Right lobe of liver (tissue), 6 donors: ENCODE data around the gene CHI3L2. TPM values are rescaled to one million over a fixed set of nuclear protein-coding genes. Genes with fewer than 3 reads are reported as not detected.
A peak's percentile ranks its signal among the peaks of the same experiment; 100 is the strongest.

ENCODE experiments used
- ATAC-seq, 4 donors: fragments of 200-7000 bp; cut with Tn5 transposase; one replicate each; pipeline ENCODE4 v1.9.1; 2020; ENCODE audit warnings: mild to moderate bottlenecking in 4 of 4, moderate library complexity in 4 of 4
- DNase-seq, 3 donors: peaks; one replicate each; pipeline ENCODE4 v3.0.0-alpha.2; 2020
- H3K27ac ChIP-seq, 3 donors: fragments of 200-600 bp; one replicate each; pipeline ENCODE4 v1.8.0; 2022
- H3K27me3 ChIP-seq, 2 donors: fragments of 200-600 bp; one replicate each; pipeline ENCODE4 v1.8.0; 2022
- H3K36me3 ChIP-seq, 4 donors: fragments of 200-600 bp; sonication (generic) in 1 of 4; one replicate each; pipeline versions ENCODE4 v1.5.1 to v1.8.0; 2017 to 2022; ENCODE audit warnings: control low read depth in 1 of 4
- H3K4me1 ChIP-seq, 4 donors: fragments of 200-600 bp; sonication (generic) in 1 of 4; one replicate each; pipeline versions ENCODE4 v1.5.1 to v1.8.0; 2017 to 2022; ENCODE audit warnings: control low read depth in 1 of 4
- H3K4me3 ChIP-seq, 3 donors: fragments of 200-600 bp; one replicate each; pipeline ENCODE4 v1.8.0; 2022
- H3K9me3 ChIP-seq, 4 donors: fragments of 200-600 bp; sonication (generic) in 1 of 4; one replicate each; pipeline versions ENCODE4 v1.5.1 to v1.8.0; 2017 to 2022; ENCODE audit warnings: control low read depth in 1 of 4
- POLR2A ChIP-seq: fragments of 450-650 bp; IDR thresholded peaks from one replicate; pipeline ENCODE4 v1.6.1; 2017; ENCODE audit warnings: antibody characterized with exemption, mild to moderate bottlenecking
- WGBS: methylation state at CpG from one replicate; pipeline ENCODE4 v1.1.6; 2018; ENCODE audit warnings: low coverage, low lambda C conversion rate; ENCODE audit not compliant: insufficient coverage; ENCODE audit errors: missing lambda C conversion rate; 5-methylcytosine and 5-hydroxymethylcytosine counted together
- intact Hi-C, 2 donors: fragments of 100-400 bp; cut with DNase I; formaldehyde crosslinking; loops; one replicate each; pipeline versions ENCODE4 v1.11.2 to v1.14.1; 2022
- total RNA-seq, 6 experiments: library from RNA; depleted of rRNA in 2 of 6; stranded (reverse); fragments of >200 nt in 2 of 6; fragmentation: NEBNext Ultra II Directional in 3 of 6; extraction: Animal tissue kit (Norgen Biotek cat#: 25700) in 3 of 6; gene quantifications; one replicate each; pipeline versions ENCODE4 v1.1.0 to v1.2.4, GENCODE V29; 2016 to 2023
- TF ChIP-seq, protein P1 (sequence below), 4 donors: fragments of 200-600 bp in 3 of 4; fragments of 450-650 bp in 1 of 4; IDR thresholded peaks; one replicate each; pipeline versions ENCODE4 v1.5.1 to v1.8.0; 2016 to 2022; ENCODE audit warnings: antibody characterized with exemption in 4 of 4, mild to moderate bottlenecking in 2 of 4
- donor health status: DM: no; HTN: yes; CAD: no.
- donor health status: DM: no; HTN: no; CAD: no.
- donor health status: DM: no; HTN: no; CAD: no.
- donor health status: DM: no; HTN: yes; CAD: no.
- donor health status: DM: no; HTN: yes; CAD: no.

The CHI3L2 gene
- total RNA-seq, 6 experiments from 2014 or later = 0.15 to 0.58 (median 0.26) TPM; not detected in 1

DNA sequence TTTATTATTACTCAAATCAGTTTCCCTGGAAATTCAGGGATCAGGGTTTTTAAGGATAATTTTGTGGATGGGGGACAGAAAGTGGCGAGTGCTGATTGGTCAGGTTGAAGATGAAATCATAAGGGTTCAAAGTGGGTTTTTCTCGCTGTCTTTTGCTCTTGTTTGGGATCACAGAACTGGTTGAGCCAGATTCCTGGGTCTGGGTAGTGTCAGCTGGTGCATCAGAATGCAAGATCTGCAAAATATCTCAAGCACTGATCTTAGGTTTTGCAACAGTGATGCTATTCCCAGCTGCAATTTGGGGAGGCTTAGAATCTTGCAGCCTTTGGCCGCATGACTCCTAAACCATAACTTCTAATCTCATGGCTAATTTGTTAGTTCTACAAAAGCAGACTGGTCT lies 9.3 kb downstream of the CHI3L2 start:
- H3K27me3 ChIP-seq = no peaks in the 10 kb centered on the region
- intact Hi-C loops = loop anchor here in 1 of 2 donors (10.0 kb wide), 1 partner anchor 202 kb away; no protein-coding TSS in a partner anchor
- no peaks in the 10 kb centered on the region for H3K36me3 ChIP-seq
- no peak overlapping the region for H3K27ac ChIP-seq
- no peaks in the 10 kb centered on the region for H3K4me1 ChIP-seq
- WGBS = 58% methylated on average over 2 of the region's 3 CpGs
- no peak for DNase-seq
- H3K9me3 ChIP-seq = no peaks in the 10 kb centered on the region
- TF ChIP-seq, protein P1, sequence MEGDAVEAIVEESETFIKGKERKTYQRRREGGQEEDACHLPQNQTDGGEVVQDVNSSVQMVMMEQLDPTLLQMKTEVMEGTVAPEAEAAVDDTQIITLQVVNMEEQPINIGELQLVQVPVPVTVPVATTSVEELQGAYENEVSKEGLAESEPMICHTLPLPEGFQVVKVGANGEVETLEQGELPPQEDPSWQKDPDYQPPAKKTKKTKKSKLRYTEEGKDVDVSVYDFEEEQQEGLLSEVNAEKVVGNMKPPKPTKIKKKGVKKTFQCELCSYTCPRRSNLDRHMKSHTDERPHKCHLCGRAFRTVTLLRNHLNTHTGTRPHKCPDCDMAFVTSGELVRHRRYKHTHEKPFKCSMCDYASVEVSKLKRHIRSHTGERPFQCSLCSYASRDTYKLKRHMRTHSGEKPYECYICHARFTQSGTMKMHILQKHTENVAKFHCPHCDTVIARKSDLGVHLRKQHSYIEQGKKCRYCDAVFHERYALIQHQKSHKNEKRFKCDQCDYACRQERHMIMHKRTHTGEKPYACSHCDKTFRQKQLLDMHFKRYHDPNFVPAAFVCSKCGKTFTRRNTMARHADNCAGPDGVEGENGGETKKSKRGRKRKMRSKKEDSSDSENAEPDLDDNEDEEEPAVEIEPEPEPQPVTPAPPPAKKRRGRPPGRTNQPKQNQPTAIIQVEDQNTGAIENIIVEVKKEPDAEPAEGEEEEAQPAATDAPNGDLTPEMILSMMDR (IDR thresholded peaks at IDR 0.05) = no peak
- no peak for TF ChIP-seq POLR2A
- no peak for ATAC-seq
- H3K4me3 ChIP-seq = no peak overlapping the region

DNA sequence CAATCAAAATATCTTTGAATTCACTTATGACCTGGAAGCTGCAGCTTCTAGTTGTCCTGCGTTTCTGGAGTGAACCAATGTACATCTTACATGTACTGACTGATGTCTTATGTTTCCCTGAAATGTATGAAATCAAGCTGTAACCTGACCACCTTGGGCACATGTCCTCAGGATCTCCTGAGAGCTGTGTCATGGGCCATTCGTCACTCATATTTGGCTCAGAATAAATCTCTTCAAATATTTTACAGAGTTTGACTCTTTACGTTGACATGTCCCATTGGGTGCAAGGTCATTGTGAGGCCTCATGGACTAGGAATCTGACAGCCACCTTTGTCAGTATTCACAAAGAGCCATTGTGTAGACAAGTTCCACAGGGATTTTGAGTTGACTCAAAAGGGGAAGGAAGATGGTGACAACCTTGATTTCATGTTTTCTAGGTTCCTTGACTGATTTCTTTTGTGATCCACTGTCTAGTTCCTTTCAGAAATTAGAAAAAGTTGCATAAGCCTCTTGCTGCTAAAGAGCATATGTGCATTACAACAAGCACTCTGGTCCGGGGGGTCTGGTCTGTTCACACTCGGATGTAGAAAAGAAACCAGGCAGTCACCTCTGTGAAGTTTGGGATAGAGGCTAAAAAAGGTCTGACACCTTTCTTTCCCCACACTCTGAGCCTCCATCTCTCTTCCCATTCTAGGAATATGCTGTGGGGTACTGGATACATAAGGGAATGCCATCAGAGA lies 10.7 kb downstream of the CHI3L2 start:
- intact Hi-C loops = loop anchor here in 1 of 2 donors (10.0 kb wide), 1 partner anchor 203 kb away; no protein-coding TSS in a partner anchor
- Histone ChIP-seq H3K27me3 (no peaks in the 10 kb centered on the region), H3K36me3 (no peaks in the 10 kb centered on the region), H3K27ac (no peak overlapping the region), H3K9me3 (no peaks in the 10 kb centered on the region), H3K4me1 (no peaks in the 10 kb centered on the region), H3K4me3 (no peak overlapping the region)
- 67% methylated on average over 4 of the region's 5 CpGs for WGBS
- ATAC-seq = no peak
- no peak for DNase-seq
- no peak for TF ChIP-seq POLR2A
- TF ChIP-seq, protein P1 (IDR thresholded peaks at IDR 0.05) = no peak

- WGBS = 53% methylated on average over 2 of the region's 2 CpGs
- H3K27ac ChIP-seq = no peak overlapping the region
- no peaks in the 10 kb centered on the region for H3K27me3 ChIP-seq
- no peak for TF ChIP-seq POLR2A
- no peak for ATAC-seq
- intact Hi-C loops = no loop called here
- no peaks in the 10 kb centered on the region for H3K9me3 ChIP-seq
- no peak overlapping the region for H3K4me3 ChIP-seq
- no peak for DNase-seq
- H3K36me3 ChIP-seq = no peaks in the 10 kb centered on the region
- no peaks in the 10 kb centered on the region for H3K4me1 ChIP-seq
Measured at GRCh38 chr1:111241797-111242196, 14.3 kb downstream of the CHI3L2 start.

DNA sequence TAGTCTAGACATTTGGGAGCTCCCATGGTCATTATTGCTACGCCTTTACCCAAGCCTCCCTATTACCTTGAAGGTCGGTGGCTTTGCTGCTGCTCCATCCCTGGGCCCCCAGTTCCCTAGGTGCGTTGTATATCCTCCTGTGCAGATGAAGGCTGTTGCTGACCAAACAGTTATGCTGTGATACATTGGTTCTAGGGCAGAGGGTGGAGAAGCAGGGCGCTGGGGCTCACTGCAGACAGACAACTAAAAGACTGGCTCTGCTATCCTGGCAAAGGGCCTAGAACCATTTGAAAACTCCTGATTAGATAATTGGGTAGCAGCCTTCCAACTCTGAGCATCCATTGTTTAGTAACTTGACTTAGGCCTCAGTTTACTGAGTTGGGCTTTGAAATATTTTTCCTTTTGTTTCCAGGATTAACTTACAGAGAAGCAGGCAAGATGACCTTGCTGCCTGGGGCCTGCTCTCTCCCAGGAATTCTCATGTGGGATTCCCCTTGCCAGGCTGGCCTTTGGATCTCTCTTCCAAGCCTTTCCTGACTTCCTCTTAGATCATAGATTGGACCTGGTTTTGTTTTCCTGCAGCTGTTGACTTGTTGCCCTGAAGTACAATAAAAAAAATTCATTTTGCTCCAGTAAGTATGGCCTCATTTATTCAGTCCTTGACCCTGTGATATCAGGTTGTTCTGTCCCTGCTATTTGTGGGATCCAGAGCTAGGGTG lies 15.5 kb downstream of the CHI3L2 start:
- intact Hi-C loops = no loop called here
- peak in 1 of 4 donors; percentile 56 for ATAC-seq
- TF ChIP-seq, protein P1 (IDR thresholded peaks at IDR 0.05) = no peak
- no peak for TF ChIP-seq POLR2A

More for the DNA sequence above, 15.5 kb downstream of the CHI3L2 start:
- Histone ChIP-seq H3K9me3 (no peaks in the 10 kb centered on the region), H3K27me3 (no peaks in the 10 kb centered on the region), H3K4me3 (no peak overlapping the region), H3K27ac (no peak overlapping the region), H3K36me3 (no peaks in the 10 kb centered on the region), H3K4me1 (no peaks in the 10 kb centered on the region)
- WGBS = 42% methylated on average over 3 of the region's 4 CpGs
- no peak for DNase-seq
